Measurements from ENCODE around the gene CSRP1. TPM values are rescaled to one million over a fixed set of nuclear protein-coding genes. Genes with fewer than 3 reads are reported as not detected.

CSRP1 gene
- total and polyA plus RNA-seq, 2 donors (not counting 1 experiment from before 2014, with no cell fraction given): 23.8 to 36.7 TPM

GRCh38 chr1:201445310-201445709 lies 61.6 kb downstream of the CSRP1 start:
- no peak for DNase-seq
- Histone ChIP-seq H2AFZ (ENCODE audit: insufficient read depth, low read depth, low read length, poor library complexity, severe bottlenecking) (no peak overlapping the region), H4K20me1 (ENCODE audit: control insufficient read depth, insufficient read depth, low read length, poor library complexity, severe bottlenecking) (no peaks in the 10 kb centered on the region), H3K9me3 (ENCODE audit: control extremely low read depth in 1 of 3, control insufficient read depth in 2 of 3, insufficient read depth in 1 of 3, low read length in 2 of 3) (peaks cover 0 to 5% (median 4%) of the 10 kb centered on the region in 3 donors), H3K27me3 (replicated peaks in 1 of 4; ENCODE audit: control extremely low read depth in 1 of 4, control insufficient read depth in 3 of 4, insufficient read depth in 4 of 4, low read length in 3 of 4) (peaks cover 0 to 5% (median 0%) of the 10 kb centered on the region in 4 experiments), H3K79me2 (ENCODE audit: control insufficient read depth, insufficient read depth, low read length) (no peaks in the 10 kb centered on the region), H3K27ac (ENCODE audit: low read length in 2 of 2) (no peak overlapping the region), H3K4me3 (ENCODE audit: control extremely low read depth in 1 of 5, extremely low read depth in 1 of 5, insufficient read depth in 1 of 5, low read depth in 2 of 5, low read length in 4 of 5) (no peak overlapping the region), H3K36me3 (replicated peaks in 1 of 2; ENCODE audit: control extremely low read depth in 1 of 2, control insufficient read depth in 1 of 2, extremely low read depth in 1 of 2, insufficient read depth in 2 of 2, low read length in 1 of 2) (no peaks in the 10 kb centered on the region), H3K4me2 (replicated peaks; ENCODE audit: low read depth, low read length, poor library complexity, severe bottlenecking) (no peak overlapping the region), H3K4me1 (ENCODE audit: control insufficient read depth in 2 of 2, insufficient read depth in 2 of 2, low read length in 2 of 2) (peaks cover 7 to 9% of the 10 kb centered on the region in 2 donors), H3K9ac (ENCODE audit: low read length) (no peak overlapping the region)
- POLR2A ChIA-PET: no interaction called here
- intact Hi-C loops (cut with micrococcal nuclease): loop anchor here (5.0 to 10.0 kb wide), 2 partner anchors 37 to 349 kb away; no protein-coding TSS in a partner anchor
- H3K27me3 Mint-ChIP-seq: peaks cover 31% of the 10 kb centered on the region
- peaks cover 4% of the 10 kb centered on the region for H3K4me1 Mint-ChIP-seq
- no peaks in the 10 kb centered on the region for H3K9me3 Mint-ChIP-seq (ENCODE audit: insufficient read depth)
- no peak for ATAC-seq (ENCODE audit: low read depth)
- no peak overlapping the region for H3K27ac Mint-ChIP-seq
- TF ChIP-seq CTCF (IDR thresholded peaks at IDR 0.05) (no peak), EZH2 (IDR thresholded peaks at IDR 0.05; ENCODE audit: borderline replicate concordance, insufficient read depth, low read depth, low read length, poor library complexity, severe bottlenecking) (no peak)
- H3K4me3 Mint-ChIP-seq: no peak overlapping the region
- CTCF ChIA-PET: interaction anchor here (1.0 to 8.0 kb wide), 5 partner anchors 9 to 67 kb away, joined by 3 to 104 read pairs (median 5); no protein-coding TSS in a partner anchor
- WGBS (ENCODE audit: insufficient coverage): 98% methylated on average over 4 of the region's 6 CpGs

- ATAC-seq (ENCODE audit: low read depth) (no peak), DNase-seq (no peak)
- H3K4me2 ChIP-seq (replicated peaks; ENCODE audit: low read depth, low read length, poor library complexity, severe bottlenecking): no peak overlapping the region
- H3K4me1 ChIP-seq (ENCODE audit: control insufficient read depth in 2 of 2, insufficient read depth in 2 of 2, low read length in 2 of 2): peaks cover 7 to 9% of the 10 kb centered on the region in 2 donors
- Mint-ChIP-seq H3K4me3 (no peak overlapping the region), H3K9me3 (ENCODE audit: insufficient read depth) (no peaks in the 10 kb centered on the region), H3K27me3 (peaks cover 28% of the 10 kb centered on the region), H3K27ac (no peak overlapping the region), H3K4me1 (peaks cover 4% of the 10 kb centered on the region)
- TF ChIP-seq CTCF (IDR thresholded peaks at IDR 0.05) (no peak), EZH2 (IDR thresholded peaks at IDR 0.05; ENCODE audit: borderline replicate concordance, insufficient read depth, low read depth, low read length, poor library complexity, severe bottlenecking) (no peak)
- H3K9ac ChIP-seq (ENCODE audit: low read length): no peak overlapping the region
- H4K20me1 ChIP-seq (ENCODE audit: control insufficient read depth, insufficient read depth, low read length, poor library complexity, severe bottlenecking): no peaks in the 10 kb centered on the region
- H3K79me2 ChIP-seq (ENCODE audit: control insufficient read depth, insufficient read depth, low read length): no peaks in the 10 kb centered on the region
- no peak overlapping the region for H2AFZ ChIP-seq (ENCODE audit: insufficient read depth, low read depth, low read length, poor library complexity, severe bottlenecking)
- intact Hi-C loops (cut with micrococcal nuclease): loop anchor here (5.0 to 10.0 kb wide), 2 partner anchors 38 to 350 kb away; no protein-coding TSS in a partner anchor
- peaks cover 0 to 5% (median 4%) of the 10 kb centered on the region in 3 donors for H3K9me3 ChIP-seq (ENCODE audit: control extremely low read depth in 1 of 3, control insufficient read depth in 2 of 3, insufficient read depth in 1 of 3, low read length in 2 of 3)
- POLR2A ChIA-PET: no interaction called here
- H3K36me3 ChIP-seq (replicated peaks in 1 of 2; ENCODE audit: control extremely low read depth in 1 of 2, control insufficient read depth in 1 of 2, extremely low read depth in 1 of 2, insufficient read depth in 2 of 2, low read length in 1 of 2): no peaks in the 10 kb centered on the region
- peaks cover 0 to 5% (median 0%) of the 10 kb centered on the region in 4 experiments for H3K27me3 ChIP-seq (replicated peaks in 1 of 4; ENCODE audit: control extremely low read depth in 1 of 4, control insufficient read depth in 3 of 4, insufficient read depth in 4 of 4, low read length in 3 of 4)
- 90% methylated on average over 3 of the region's 4 CpGs for WGBS (ENCODE audit: insufficient coverage)
- CTCF ChIA-PET: interaction anchor here (1.0 to 8.0 kb wide), 4 partner anchors 9 to 67 kb away, joined by 3 to 104 read pairs (median 4); no protein-coding TSS in a partner anchor
- H3K27ac ChIP-seq (ENCODE audit: low read length in 2 of 2): no peak overlapping the region
- H3K4me3 ChIP-seq (ENCODE audit: control extremely low read depth in 1 of 5, extremely low read depth in 1 of 5, insufficient read depth in 1 of 5, low read depth in 2 of 5, low read length in 4 of 5): no peak overlapping the region
Measured at GRCh38 chr1:201444792-201445191, 62.1 kb downstream of the CSRP1 start.
